ENCODE data around the gene NCOA1. TPM values are rescaled to one million over a fixed set of nuclear protein-coding genes. Genes with fewer than 3 reads are reported as not detected.

Gene NCOA1
- total RNA-seq, 1 experiment from 2014 or later = 11.6 TPM

- Histone ChIP-seq H2AFZ (no peak overlapping the region), H3K27me3 (ENCODE audit: insufficient read depth, low read depth) (no peaks in the 10 kb centered on the region), H3K9me3 (ENCODE audit: insufficient read depth, low read depth) (no peaks in the 10 kb centered on the region), H3K79me2 (ENCODE audit: low read depth) (no peaks in the 10 kb centered on the region), H3K36me3 (ENCODE audit: low read depth) (no peaks in the 10 kb centered on the region), H3K9me2 (ENCODE audit: insufficient read depth) (no peaks in the 10 kb centered on the region), H3F3A (ENCODE audit: insufficient read depth, low read depth) (0 out of 2 replicates have a peak, but pooled peaks cover 4% of the 10 kb centered on the region), H3K4me1 (replicated peaks; ENCODE audit: insufficient read depth) (0 out of 2 replicates have a peak, but pooled peaks cover 3% of the 10 kb centered on the region), H3K27ac (no peak overlapping the region), H3K4me3 (no peak overlapping the region), H4K20me1 (ENCODE audit: insufficient read depth) (no peaks in the 10 kb centered on the region), H3K4me2 (no peak overlapping the region)
- intact Hi-C loops (cut with micrococcal nuclease; ENCODE audit: unreplicated experiment) = no loop called here
- no peak for DNase-seq
- CTCF ChIA-PET = no interaction called here
- TF ChIP-seq, protein P1, sequence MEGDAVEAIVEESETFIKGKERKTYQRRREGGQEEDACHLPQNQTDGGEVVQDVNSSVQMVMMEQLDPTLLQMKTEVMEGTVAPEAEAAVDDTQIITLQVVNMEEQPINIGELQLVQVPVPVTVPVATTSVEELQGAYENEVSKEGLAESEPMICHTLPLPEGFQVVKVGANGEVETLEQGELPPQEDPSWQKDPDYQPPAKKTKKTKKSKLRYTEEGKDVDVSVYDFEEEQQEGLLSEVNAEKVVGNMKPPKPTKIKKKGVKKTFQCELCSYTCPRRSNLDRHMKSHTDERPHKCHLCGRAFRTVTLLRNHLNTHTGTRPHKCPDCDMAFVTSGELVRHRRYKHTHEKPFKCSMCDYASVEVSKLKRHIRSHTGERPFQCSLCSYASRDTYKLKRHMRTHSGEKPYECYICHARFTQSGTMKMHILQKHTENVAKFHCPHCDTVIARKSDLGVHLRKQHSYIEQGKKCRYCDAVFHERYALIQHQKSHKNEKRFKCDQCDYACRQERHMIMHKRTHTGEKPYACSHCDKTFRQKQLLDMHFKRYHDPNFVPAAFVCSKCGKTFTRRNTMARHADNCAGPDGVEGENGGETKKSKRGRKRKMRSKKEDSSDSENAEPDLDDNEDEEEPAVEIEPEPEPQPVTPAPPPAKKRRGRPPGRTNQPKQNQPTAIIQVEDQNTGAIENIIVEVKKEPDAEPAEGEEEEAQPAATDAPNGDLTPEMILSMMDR (conservative IDR thresholded peaks at IDR 0.05) = no peak
- no peak for TF ChIP-seq EZH2 (IDR thresholded peaks at IDR 0.05; ENCODE audit: low read depth)
- BruUV-seq (replicated peaks) = no TSS peak
- POLR2A ChIA-PET (ENCODE audit: unreplicated experiment) = interaction anchor here (0.7 kb wide), 1 partner anchor 374 kb away, joined by 4 read pairs; no protein-coding TSS in a partner anchor
These were observed 160.6 kb downstream of the NCOA1 start for GRCh38 chr2:24651643-24652003.

GRCh38 chr2:24652265-24653182 lies 161.5 kb downstream of the NCOA1 start:
- TF ChIP-seq, protein P1 (conservative IDR thresholded peaks at IDR 0.05) = no peak
- TF ChIP-seq EZH2 (IDR thresholded peaks at IDR 0.05; ENCODE audit: low read depth) = no peak
- no peaks in the 10 kb centered on the region for H3K79me2 ChIP-seq (ENCODE audit: low read depth)
- H4K20me1 ChIP-seq (ENCODE audit: insufficient read depth) = no peaks in the 10 kb centered on the region
- H3K9me3 ChIP-seq (ENCODE audit: insufficient read depth, low read depth) = no peaks in the 10 kb centered on the region
- intact Hi-C loops (cut with micrococcal nuclease; ENCODE audit: unreplicated experiment) = no loop called here
- H3K36me3 ChIP-seq (ENCODE audit: low read depth) = no peaks in the 10 kb centered on the region
- H3K27ac ChIP-seq = no peak overlapping the region
- no TSS peak for BruUV-seq (replicated peaks)
- H3K4me1 ChIP-seq (replicated peaks; ENCODE audit: insufficient read depth) = 0 out of 2 replicates have a peak, but pooled peaks cover 3% of the 10 kb centered on the region
- no peak for DNase-seq
- H3F3A ChIP-seq (ENCODE audit: insufficient read depth, low read depth) = 0 out of 2 replicates have a peak, but pooled peaks cover 4% of the 10 kb centered on the region
- ChIA-PET POLR2A (ENCODE audit: unreplicated experiment) (no interaction called here), CTCF (no interaction called here)
- no peak overlapping the region for H3K4me2 ChIP-seq
- H3K27me3 ChIP-seq (ENCODE audit: insufficient read depth, low read depth) = no peaks in the 10 kb centered on the region
- H2AFZ ChIP-seq = no peak overlapping the region
- no peak overlapping the region for H3K4me3 ChIP-seq
- no peaks in the 10 kb centered on the region for H3K9me2 ChIP-seq (ENCODE audit: insufficient read depth)

DNA sequence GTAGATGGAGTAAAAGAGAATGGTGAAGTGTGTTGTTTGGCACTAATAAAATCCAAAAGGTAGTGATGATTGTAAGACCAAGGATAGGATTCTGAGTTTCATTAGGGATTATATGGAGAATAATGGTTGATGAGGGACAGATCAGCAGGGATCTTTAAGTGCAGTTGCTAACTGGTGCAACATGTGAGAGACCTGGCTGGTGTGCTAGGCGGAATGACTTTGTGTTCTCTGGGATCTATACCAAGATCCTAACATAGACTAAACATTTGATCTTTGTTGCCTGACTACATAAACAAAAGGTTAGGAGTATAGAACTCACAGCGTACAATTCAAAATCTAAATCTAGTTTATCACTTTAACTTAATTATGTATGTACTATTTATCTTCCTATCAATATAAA lies 166.8 kb downstream of the NCOA1 start:
- DNase-seq = no peak
- Histone ChIP-seq H3F3A (ENCODE audit: insufficient read depth, low read depth) (no peaks in the 10 kb centered on the region), H3K9me3 (ENCODE audit: insufficient read depth, low read depth) (no peaks in the 10 kb centered on the region), H4K20me1 (ENCODE audit: insufficient read depth) (no peaks in the 10 kb centered on the region), H3K4me1 (replicated peaks; ENCODE audit: insufficient read depth) (0 out of 2 replicates have a peak, but pooled peaks cover 2% of the 10 kb centered on the region), H3K9me2 (ENCODE audit: insufficient read depth) (no peaks in the 10 kb centered on the region), H3K4me2 (no peak overlapping the region), H3K27me3 (ENCODE audit: insufficient read depth, low read depth) (no peaks in the 10 kb centered on the region), H3K36me3 (ENCODE audit: low read depth) (no peaks in the 10 kb centered on the region), H3K27ac (no peak overlapping the region), H2AFZ (no peak overlapping the region), H3K79me2 (ENCODE audit: low read depth) (no peaks in the 10 kb centered on the region), H3K4me3 (no peak overlapping the region)
- CTCF ChIA-PET = no interaction called here
- POLR2A ChIA-PET (ENCODE audit: unreplicated experiment) = interaction anchor here (0.6 kb wide), 1 partner anchor 862 kb away, joined by 3 read pairs; no protein-coding TSS in a partner anchor
- intact Hi-C loops (cut with micrococcal nuclease; ENCODE audit: unreplicated experiment) = no loop called here
- TF ChIP-seq, protein P1 (conservative IDR thresholded peaks at IDR 0.05) = no peak
- no peak for TF ChIP-seq EZH2 (IDR thresholded peaks at IDR 0.05; ENCODE audit: low read depth)
- no TSS peak for BruUV-seq (replicated peaks)
